Stimulated activated CD8-positive, alpha-beta memory T cell treated with anti-CD3 and anti-CD28 coated beads, Interleukin-15, amount 100 ng/mL, for 4 hours (primary cell): Measurements from ENCODE around the gene TGFB1I1.
"Not testable (repeated sequence)": the region's sequence is repeated elsewhere in the genome, so short reads cannot be mapped to it uniquely, and the experiment has no call there.

Experiments
- DNase-seq, 2 donors: peaks; one replicate each; pipeline ENCODE4 v3.0.0-alpha.2; 2020; ENCODE audit warnings: low read depth in 2 of 2

TGFB1I1 gene

GRCh38 chr16:31471875-31472708 is at the start of gene TGFB1I1:
Gene TGFB1I1, plus strand, starts transcription at chr16:31472152. Its CDS starts 37 bp downstream, at chr16:31472189.
- DNase-seq = no peak

- DNase-seq = no peak
Measured at GRCh38 chr16:31423241-31423640, 48.7 kb upstream of the TGFB1I1 start.

GRCh38 chr16:31423801-31424200 is 48.2 kb upstream of the TGFB1I1 start:
- DNase-seq = no peak

GRCh38 chr16:31427441-31428278 is 44.3 kb upstream of the TGFB1I1 start:
- peak; percentile 68 to 73 for DNase-seq

GRCh38 chr16:31428279-31428597 is 43.7 kb upstream of the TGFB1I1 start, which contains the start of gene COX6A2:
Gene COX6A2, minus strand, starts transcription at chr16:31428360. Its CDS starts 35 bp downstream, at chr16:31428325.
- no peak for DNase-seq

GRCh38 chr16:31428638-31429247 is 43.2 kb upstream of the TGFB1I1 start:
- DNase-seq = no peak

GRCh38 chr16:31429314-31429713 is 42.6 kb upstream of the TGFB1I1 start:
- no peak for DNase-seq

- no peak for DNase-seq
Measured at GRCh38 chr16:31429796-31430195, 42.2 kb upstream of the TGFB1I1 start.

- no peak for DNase-seq
Measured at GRCh38 chr16:31430380-31431052, 41.4 kb upstream of the TGFB1I1 start.

GRCh38 chr16:31435341-31436220 is 36.4 kb upstream of the TGFB1I1 start:
- no peak for DNase-seq

GRCh38 chr16:31436221-31437045 is 35.5 kb upstream of the TGFB1I1 start:
- DNase-seq = no peak

GRCh38 chr16:31438414-31438813 is 33.5 kb upstream of the TGFB1I1 start:
- DNase-seq = no peak

GRCh38 chr16:31439023-31439422 is 32.9 kb upstream of the TGFB1I1 start:
- DNase-seq = not testable (repeated sequence)

- DNase-seq = no peak
Measured at GRCh38 chr16:31439519-31439918, 32.4 kb upstream of the TGFB1I1 start.

GRCh38 chr16:31440516-31441184 is 31.3 kb upstream of the TGFB1I1 start:
- DNase-seq = no peak

- DNase-seq = no peak
Measured at GRCh38 chr16:31441956-31442355, 30.0 kb upstream of the TGFB1I1 start.

GRCh38 chr16:31445931-31446330 is 26.0 kb upstream of the TGFB1I1 start:
- not testable (repeated sequence) for DNase-seq

GRCh38 chr16:31451201-31451600 is 20.8 kb upstream of the TGFB1I1 start:
- DNase-seq = no peak

- no peak for DNase-seq
Measured at GRCh38 chr16:31451681-31452351, 20.1 kb upstream of the TGFB1I1 start.
